Omental fat pad (tissue), 4 donors: Measurements from ENCODE around the gene AUTS2. TPM values are rescaled to one million over a fixed set of nuclear protein-coding genes. Genes with fewer than 3 reads are reported as not detected.

ENCODE experiments used
- ATAC-seq: fragments of 150-250 bp; one replicate; pipeline ENCODE4 v1.9.1; 2016; ENCODE audit warnings: mild to moderate bottlenecking, moderate library complexity; ENCODE audit not compliant: low FRiP score
- DNase-seq: peaks from one replicate; pipeline ENCODE4 v3.0.0-alpha.2; 2019; ENCODE audit warnings: low spot score
- CTCF ChIP-seq, 3 donors: fragments of 450-650 bp; IDR thresholded peaks; one replicate each; pipeline ENCODE4 v1.5.1; 2016 to 2017; ENCODE audit warnings: antibody characterized with exemption in 3 of 3, mild to moderate bottlenecking in 3 of 3, moderate library complexity in 2 of 3
- total RNA-seq, 4 donors: library from RNA; depleted of rRNA; stranded (reverse); fragments of >200 nt; gene quantifications; one replicate each; pipeline ENCODE4 v1.1.0, GENCODE V29; 2016

AUTS2 gene
- total RNA-seq, 4 donors from 2014 or later = 13.2 to 27.0 (median 21.2) TPM

GRCh38 chr7:70215491-70215890 is 617.2 kb downstream of the AUTS2 start:
- peak; percentile 80 for ATAC-seq
- DNase-seq = no peak
- TF ChIP-seq CTCF (IDR thresholded peaks at IDR 0.05) = no peak

GRCh38 chr7:70217571-70217970 is 619.3 kb downstream of the AUTS2 start:
- TF ChIP-seq CTCF (IDR thresholded peaks at IDR 0.05) = no peak
- DNase-seq = no peak
- no peak for ATAC-seq

GRCh38 chr7:70218006-70218405 is 619.7 kb downstream of the AUTS2 start:
- no peak for TF ChIP-seq CTCF (IDR thresholded peaks at IDR 0.05)
- ATAC-seq = no peak

GRCh38 chr7:70219061-70219460 is 620.8 kb downstream of the AUTS2 start:
- ATAC-seq (no peak), DNase-seq (no peak)
- no peak for TF ChIP-seq CTCF (IDR thresholded peaks at IDR 0.05)

More at GRCh38 chr7:70218006-70218405, 619.7 kb downstream of the AUTS2 start:
- DNase-seq = no peak

- no peak for ATAC-seq
- DNase-seq = no peak
- TF ChIP-seq CTCF (IDR thresholded peaks at IDR 0.05) = no peak
Measured at GRCh38 chr7:70229242-70229641, 631.0 kb downstream of the AUTS2 start.

- no peak for DNase-seq
- ATAC-seq = no peak
- TF ChIP-seq CTCF (IDR thresholded peaks at IDR 0.05) = no peak
Measured at GRCh38 chr7:70230761-70231160, 632.5 kb downstream of the AUTS2 start.

- TF ChIP-seq CTCF (IDR thresholded peaks at IDR 0.05) = no peak
- DNase-seq = no peak
- no peak for ATAC-seq
Measured at GRCh38 chr7:70233776-70234175, 635.5 kb downstream of the AUTS2 start.
